Prostate gland (tissue), 2 donors: ENCODE data around the gene PLCB2. TPM values are rescaled to one million over a fixed set of nuclear protein-coding genes. Genes with fewer than 3 reads are reported as not detected.

Experiments used
- DNase-seq: peaks from one replicate; pipeline ENCODE4 v3.0.0-alpha.2; 2019; ENCODE audit warnings: low spot score
- H3K27ac ChIP-seq, 2 donors: fragments of 200-600 bp; sonication (generic); 2 replicates each; pipeline ENCODE4 v1.5.1; 2017 to 2019
- H3K27me3 ChIP-seq: fragments of 200-600 bp; sonication (generic); replicated peaks from 2 replicates; pipeline ENCODE4 v1.5.1; 2019; ENCODE audit not compliant: insufficient read depth
- H3K36me3 ChIP-seq, 2 donors: fragments of 200-600 bp; sonication (generic); 1 replicate in 1 of 2; 2 replicates in 1 of 2; pipeline versions ENCODE4 v1.5.1 to v1.8.1; 2017 to 2019
- H3K4me1 ChIP-seq: fragments of 200-600 bp; sonication (generic); replicated peaks from 2 replicates; pipeline ENCODE4 v1.5.1; 2019
- H3K4me3 ChIP-seq, 2 donors: fragments of 200-600 bp; sonication (generic); 2 replicates each; pipeline ENCODE4 v1.5.1; 2017 to 2019
- H3K9me3 ChIP-seq: fragments of 200-600 bp; sonication (generic); 2 replicates; pipeline ENCODE4 v1.5.1; 2017
- CTCF ChIP-seq, 4 experiments: fragments of 200-600 bp in 2 of 4; fragments of 450-650 bp in 2 of 4; sonication (generic) in 2 of 4; IDR thresholded peaks; 1 replicate in 3 of 4; 2 replicates in 1 of 4; pipeline ENCODE4 v1.5.1; 2016 to 2019; ENCODE audit warnings: antibody characterized with exemption in 4 of 4, mild to moderate bottlenecking in 2 of 4, moderate library complexity in 2 of 4
- POLR2A ChIP-seq: fragments of 450-650 bp; IDR thresholded peaks from one replicate; pipeline ENCODE4 v1.6.1; 2016; ENCODE audit warnings: antibody characterized with exemption, mild to moderate bottlenecking
- POLR2AphosphoS5 ChIP-seq: sonication (generic); formaldehyde crosslinking; IDR thresholded peaks from one replicate; pipeline ENCODE4 v1.6.1; 2017; ENCODE audit warnings: antibody characterized with exemption
- WGBS: methylation state at CpG from one replicate; pipeline ENCODE4 v1.1.5; 2018; 5-methylcytosine and 5-hydroxymethylcytosine counted together
- intact Hi-C: fragments of 100-400 bp; cut with DNase I; formaldehyde crosslinking; loops from one replicate; pipeline ENCODE4 v1.14.2; 2022
- total RNA-seq, 2 donors: library from RNA; depleted of rRNA; stranded (reverse); fragments of >200 nt; gene quantifications; one replicate each; pipeline ENCODE4 v1.1.0, GENCODE V29; 2016

Gene PLCB2
- total RNA-seq, 2 donors from 2014 or later, result 1.5 to 13.0 TPM

- no peak overlapping the region for H3K4me3 ChIP-seq
- H3K27me3 ChIP-seq, result no peaks in the 10 kb centered on the region
- no peak for DNase-seq
- no peaks in the 10 kb centered on the region for H3K36me3 ChIP-seq
- TF ChIP-seq POLR2A, result no peak
- no peak for TF ChIP-seq POLR2AphosphoS5
- no peak for TF ChIP-seq CTCF (IDR thresholded peaks at IDR 0.05)
- no peak overlapping the region for H3K27ac ChIP-seq
- WGBS, result 58% methylated on average over 5 of the region's 5 CpGs
- H3K4me1 ChIP-seq, result peaks cover 4% of the 10 kb centered on the region
- H3K9me3 ChIP-seq, result no peaks in the 10 kb centered on the region
- intact Hi-C loops, result no loop called here
Measured at GRCh38 chr15:40353697-40354096, 46.0 kb upstream of the PLCB2 start.

GRCh38 chr15:40352281-40352901, 44.7 kb upstream of the PLCB2 start:
- WGBS, result 80% methylated on average over 7 of the region's 7 CpGs
- Histone ChIP-seq H3K4me1 (no peaks in the 10 kb centered on the region), H3K9me3 (no peaks in the 10 kb centered on the region), H3K4me3 (no peak overlapping the region), H3K36me3 (no peaks in the 10 kb centered on the region), H3K27me3 (no peaks in the 10 kb centered on the region), H3K27ac (no peak overlapping the region)
- no peak for TF ChIP-seq POLR2AphosphoS5
- TF ChIP-seq CTCF (IDR thresholded peaks at IDR 0.05), result no peak
- TF ChIP-seq POLR2A, result no peak
- intact Hi-C loops, result no loop called here
- DNase-seq, result no peak

GRCh38 chr15:40349163-40349562, 41.4 kb upstream of the PLCB2 start:
- DNase-seq, result no peak
- Histone ChIP-seq H3K36me3 (no peaks in the 10 kb centered on the region), H3K4me1 (no peaks in the 10 kb centered on the region), H3K9me3 (no peaks in the 10 kb centered on the region), H3K27me3 (no peaks in the 10 kb centered on the region), H3K4me3 (no peak overlapping the region), H3K27ac (no peak overlapping the region)
- WGBS, result 95% methylated on average over 4 of the region's 5 CpGs
- TF ChIP-seq CTCF (IDR thresholded peaks at IDR 0.05) (no peak), POLR2AphosphoS5 (no peak), POLR2A (no peak)
- intact Hi-C loops, result no loop called here

GRCh38 chr15:40348474-40348870, 40.7 kb upstream of the PLCB2 start:
- no peaks in the 10 kb centered on the region for H3K27me3 ChIP-seq
- 88% methylated on average over 5 of the region's 5 CpGs for WGBS
- DNase-seq, result no peak
- intact Hi-C loops, result no loop called here
- H3K36me3 ChIP-seq, result no peaks in the 10 kb centered on the region
- H3K9me3 ChIP-seq, result no peaks in the 10 kb centered on the region
- no peaks in the 10 kb centered on the region for H3K4me1 ChIP-seq
- TF ChIP-seq POLR2A (no peak), POLR2AphosphoS5 (no peak), CTCF (IDR thresholded peaks at IDR 0.05) (no peak)
- no peak overlapping the region for H3K4me3 ChIP-seq
- H3K27ac ChIP-seq, result no peak overlapping the region
